ENCODE data around the gene AURKA.

AURKA gene

GRCh38 chr20:56324806-56325205 is 67.2 kb downstream of the AURKA start:
- Histone ChIP-seq H3K27me3 (ENCODE audit: insufficient read depth, low read length, poor library complexity, severe bottlenecking) (no peaks in the 10 kb centered on the region), H3K9ac (ENCODE audit: low read depth, low read length, poor library complexity, severe bottlenecking) (no peak overlapping the region), H3K4me1 (ENCODE audit: insufficient read depth, low read length, poor library complexity, severe bottlenecking) (no peaks in the 10 kb centered on the region), H3K4me2 (ENCODE audit: low read depth, low read length, poor library complexity, severe bottlenecking) (no peak overlapping the region), H3K79me2 (ENCODE audit: insufficient read depth, low read length) (no peaks in the 10 kb centered on the region), H3K9me3 (ENCODE audit: insufficient read depth, low read depth, low read length) (no peaks in the 10 kb centered on the region), H2AFZ (ENCODE audit: low read length) (no peak overlapping the region), H3K9me2 (replicated peaks; ENCODE audit: low read depth, low read length) (no peaks in the 10 kb centered on the region), H3F3A (ENCODE audit: low read depth) (no peaks in the 10 kb centered on the region), H4K20me1 (ENCODE audit: insufficient read depth, low read length, poor library complexity, severe bottlenecking) (no peaks in the 10 kb centered on the region), H3K36me3 (ENCODE audit: insufficient read depth, low read length) (no peaks in the 10 kb centered on the region), H3K4me3 (ENCODE audit: low read length, poor library complexity, severe bottlenecking) (no peak overlapping the region)
- no peak for TF ChIP-seq EZH2phosphoT487 (IDR thresholded peaks at IDR 0.05; ENCODE audit: borderline replicate concordance)
- TF ChIP-seq CTCF (conservative IDR thresholded peaks at IDR 0.05; ENCODE audit: low read length): no peak

GRCh38 chr20:56323656-56324055 is 68.4 kb downstream of the AURKA start:
- H3K27me3 ChIP-seq (ENCODE audit: insufficient read depth, low read length, poor library complexity, severe bottlenecking): no peaks in the 10 kb centered on the region
- H3F3A ChIP-seq (ENCODE audit: low read depth): no peaks in the 10 kb centered on the region
- H3K9me2 ChIP-seq (replicated peaks; ENCODE audit: low read depth, low read length): no peaks in the 10 kb centered on the region
- no peaks in the 10 kb centered on the region for H3K9me3 ChIP-seq (ENCODE audit: insufficient read depth, low read depth, low read length)
- no peaks in the 10 kb centered on the region for H3K36me3 ChIP-seq (ENCODE audit: insufficient read depth, low read length)
- H4K20me1 ChIP-seq (ENCODE audit: insufficient read depth, low read length, poor library complexity, severe bottlenecking): no peaks in the 10 kb centered on the region
- H3K4me2 ChIP-seq (ENCODE audit: low read depth, low read length, poor library complexity, severe bottlenecking): no peak overlapping the region
- H3K9ac ChIP-seq (ENCODE audit: low read depth, low read length, poor library complexity, severe bottlenecking): no peak overlapping the region
- H3K79me2 ChIP-seq (ENCODE audit: insufficient read depth, low read length): no peaks in the 10 kb centered on the region
- no peak for TF ChIP-seq CTCF (conservative IDR thresholded peaks at IDR 0.05; ENCODE audit: low read length)
- no peak for TF ChIP-seq EZH2phosphoT487 (IDR thresholded peaks at IDR 0.05; ENCODE audit: borderline replicate concordance)
- H3K4me3 ChIP-seq (ENCODE audit: low read length, poor library complexity, severe bottlenecking): no peak overlapping the region
- no peaks in the 10 kb centered on the region for H3K4me1 ChIP-seq (ENCODE audit: insufficient read depth, low read length, poor library complexity, severe bottlenecking)
- H2AFZ ChIP-seq (ENCODE audit: low read length): no peak overlapping the region

- H3F3A ChIP-seq (ENCODE audit: low read depth): no peaks in the 10 kb centered on the region
- H3K4me1 ChIP-seq (ENCODE audit: insufficient read depth, low read length, poor library complexity, severe bottlenecking): no peaks in the 10 kb centered on the region
- H3K79me2 ChIP-seq (ENCODE audit: insufficient read depth, low read length): no peaks in the 10 kb centered on the region
- no peaks in the 10 kb centered on the region for H3K9me2 ChIP-seq (replicated peaks; ENCODE audit: low read depth, low read length)
- no peaks in the 10 kb centered on the region for H3K9me3 ChIP-seq (ENCODE audit: insufficient read depth, low read depth, low read length)
- TF ChIP-seq EZH2phosphoT487 (IDR thresholded peaks at IDR 0.05; ENCODE audit: borderline replicate concordance): no peak
- TF ChIP-seq CTCF (conservative IDR thresholded peaks at IDR 0.05; ENCODE audit: low read length): no peak
- H3K4me3 ChIP-seq (ENCODE audit: low read length, poor library complexity, severe bottlenecking): no peak overlapping the region
- H3K36me3 ChIP-seq (ENCODE audit: insufficient read depth, low read length): no peaks in the 10 kb centered on the region
- no peak overlapping the region for H2AFZ ChIP-seq (ENCODE audit: low read length)
- no peak overlapping the region for H3K4me2 ChIP-seq (ENCODE audit: low read depth, low read length, poor library complexity, severe bottlenecking)
- H4K20me1 ChIP-seq (ENCODE audit: insufficient read depth, low read length, poor library complexity, severe bottlenecking): no peaks in the 10 kb centered on the region
- H3K9ac ChIP-seq (ENCODE audit: low read depth, low read length, poor library complexity, severe bottlenecking): no peak overlapping the region
- no peaks in the 10 kb centered on the region for H3K27me3 ChIP-seq (ENCODE audit: insufficient read depth, low read length, poor library complexity, severe bottlenecking)
Measured at GRCh38 chr20:56323206-56323605, 68.8 kb downstream of the AURKA start.

Measured in Loucy (cell line).